Measurements from ENCODE around the gene ACLY.
"Not testable (repeated sequence)": the region's sequence is repeated elsewhere in the genome, so short reads cannot be mapped to it uniquely, and the experiment has no call there.

Gene ACLY

GRCh38 chr17:41835214-41835799, 83.4 kb downstream of the ACLY start:
- peaks cover 6% of the 10 kb centered on the region; the same call in 1 of the 2 replicates for H3K36me3 ChIP-seq (ENCODE audit: insufficient read depth, low read length)
- no peaks in the 10 kb centered on the region for H3K4me1 ChIP-seq (ENCODE audit: insufficient read depth, low read length)
- H3K9me3 ChIP-seq (ENCODE audit: control insufficient read depth, insufficient read depth, low read length) = no peaks in the 10 kb centered on the region
- peak overlapping the region; percentile 53 for H3K9ac ChIP-seq (ENCODE audit: low read depth, low read length)

DNA sequence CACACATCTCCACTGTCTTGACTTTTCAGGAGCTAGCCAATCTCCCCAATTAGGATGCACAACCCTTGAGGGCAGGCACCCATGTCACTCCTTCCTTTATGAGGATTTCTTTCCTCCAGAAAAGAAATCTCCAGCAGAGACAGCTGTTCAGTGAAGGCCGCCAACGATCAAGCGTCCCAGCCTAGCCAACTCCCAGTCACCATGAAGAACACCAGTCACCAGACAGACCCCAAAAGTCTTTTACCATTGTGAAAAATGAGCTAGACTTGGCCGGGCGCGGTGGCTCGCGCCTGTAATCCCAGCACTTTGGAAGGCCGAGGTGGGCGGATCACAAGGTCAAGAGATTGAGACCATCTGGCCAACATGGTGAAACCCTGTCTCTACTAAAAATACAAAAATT, 88.8 kb downstream of the ACLY start:
- H3K9me3 ChIP-seq (ENCODE audit: control insufficient read depth, insufficient read depth, low read length); H3K4me1 ChIP-seq (ENCODE audit: insufficient read depth, low read length): not testable (repeated sequence)
- peaks cover 18% of the 10 kb centered on the region; the same call in 1 of the 2 replicates for H3K36me3 ChIP-seq (ENCODE audit: insufficient read depth, low read length)

GRCh38 chr17:41825175-41825845, 93.4 kb downstream of the ACLY start:
- Histone ChIP-seq H3K4me1 (ENCODE audit: insufficient read depth, low read length) (no peaks in the 10 kb centered on the region), H3K9ac (ENCODE audit: low read depth, low read length) (no peak overlapping the region), H3K36me3 (ENCODE audit: insufficient read depth, low read length) (0 out of 2 replicates have a peak, but pooled peaks cover 12% of the 10 kb centered on the region), H3K9me3 (ENCODE audit: control insufficient read depth, insufficient read depth, low read length) (no peaks in the 10 kb centered on the region)

More for the DNA sequence above, 88.8 kb downstream of the ACLY start:
- H3K9ac ChIP-seq (ENCODE audit: low read depth, low read length) = not testable (repeated sequence)

- Histone ChIP-seq H3K9ac (ENCODE audit: low read depth, low read length) (no peak overlapping the region), H3K4me1 (ENCODE audit: insufficient read depth, low read length) (peaks cover 6% of the 10 kb centered on the region), H3K36me3 (ENCODE audit: insufficient read depth, low read length) (0 out of 2 replicates have a peak, but pooled peaks cover 7% of the 10 kb centered on the region), H3K9me3 (ENCODE audit: control insufficient read depth, insufficient read depth, low read length) (no peaks in the 10 kb centered on the region)
Observed at GRCh38 chr17:41824086-41824485, 94.7 kb downstream of the ACLY start.

DNA sequence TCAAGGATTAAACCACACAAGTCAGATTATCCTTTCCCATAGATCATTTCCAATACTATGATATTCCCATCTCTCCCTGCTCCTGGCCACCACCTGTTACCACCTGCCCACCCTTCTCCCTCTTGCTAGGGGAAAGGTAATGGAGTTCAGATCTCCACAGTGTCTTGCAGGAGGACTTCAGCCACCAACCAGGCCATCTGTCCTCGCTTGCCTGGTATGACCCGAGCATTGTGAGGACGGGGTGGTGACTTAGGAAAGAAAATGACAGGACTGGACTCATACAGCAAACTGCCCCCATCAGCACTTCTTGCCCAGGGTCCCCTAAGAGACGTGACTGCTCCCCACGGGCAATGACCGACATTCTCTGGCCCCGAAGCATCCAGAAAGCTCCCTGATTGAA, 95.2 kb downstream of the ACLY start:
- no peaks in the 10 kb centered on the region for H3K9me3 ChIP-seq (ENCODE audit: control insufficient read depth, insufficient read depth, low read length)
- peaks cover 9% of the 10 kb centered on the region for H3K4me1 ChIP-seq (ENCODE audit: insufficient read depth, low read length)
- H3K36me3 ChIP-seq (ENCODE audit: insufficient read depth, low read length) = 0 out of 2 replicates have a peak, but pooled peaks cover 7% of the 10 kb centered on the region
- no peak overlapping the region for H3K9ac ChIP-seq (ENCODE audit: low read depth, low read length)

GRCh38 chr17:41823141-41823524, 95.6 kb downstream of the ACLY start:
- no peak overlapping the region for H3K9ac ChIP-seq (ENCODE audit: low read depth, low read length)
- H3K9me3 ChIP-seq (ENCODE audit: control insufficient read depth, insufficient read depth, low read length) = no peaks in the 10 kb centered on the region
- peaks cover 9% of the 10 kb centered on the region for H3K4me1 ChIP-seq (ENCODE audit: insufficient read depth, low read length)
- H3K36me3 ChIP-seq (ENCODE audit: insufficient read depth, low read length) = 0 out of 2 replicates have a peak, but pooled peaks cover 7% of the 10 kb centered on the region

DNA sequence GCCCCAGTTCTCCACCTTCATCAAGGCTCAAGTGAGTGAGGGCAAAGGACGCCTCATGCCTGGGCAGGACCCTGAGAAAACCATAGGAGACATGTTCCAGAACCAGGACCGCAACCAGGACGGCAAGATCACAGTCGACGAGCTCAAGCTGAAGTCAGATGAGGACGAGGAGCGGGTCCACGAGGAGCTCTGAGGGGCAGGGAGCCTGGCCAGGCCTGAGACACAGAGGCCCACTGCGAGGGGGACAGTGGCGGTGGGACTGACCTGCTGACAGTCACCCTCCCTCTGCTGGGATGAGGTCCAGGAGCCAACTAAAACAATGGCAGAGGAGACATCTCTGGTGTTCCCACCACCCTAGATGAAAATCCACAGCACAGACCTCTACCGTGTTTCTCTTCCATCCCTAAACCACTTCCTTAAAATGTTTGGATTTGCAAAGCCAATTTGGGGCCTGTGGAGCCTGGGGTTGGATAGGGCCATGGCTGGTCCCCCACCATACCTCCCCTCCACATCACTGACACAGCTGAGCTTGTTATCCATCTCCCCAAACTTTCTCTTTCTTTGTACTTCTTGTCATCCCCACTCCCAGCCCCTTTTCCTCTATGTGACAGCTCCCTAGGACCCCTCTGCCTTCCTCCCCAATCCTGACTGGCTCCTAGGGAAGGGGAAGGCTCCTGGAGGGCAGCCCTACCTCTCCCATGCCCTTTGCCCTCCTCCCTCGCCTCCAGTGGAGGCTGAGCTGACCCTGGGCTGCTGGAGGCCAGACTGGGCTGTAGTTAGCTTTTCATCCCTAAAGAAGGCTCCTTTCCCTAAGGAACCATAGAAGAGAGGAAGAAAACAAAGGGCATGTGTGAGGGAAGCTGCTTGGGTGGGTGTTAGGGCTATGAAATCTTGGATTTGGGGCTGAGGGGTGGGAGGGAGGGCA, 96.3 kb downstream of the ACLY start:
- peaks cover 9% of the 10 kb centered on the region for H3K4me1 ChIP-seq (ENCODE audit: insufficient read depth, low read length)
- H3K9ac ChIP-seq (ENCODE audit: low read depth, low read length) = no peak overlapping the region
- H3K36me3 ChIP-seq (ENCODE audit: insufficient read depth, low read length) = 0 out of 2 replicates have a peak, but pooled peaks cover 3% of the 10 kb centered on the region
- H3K9me3 ChIP-seq (ENCODE audit: control insufficient read depth, insufficient read depth, low read length) = no peaks in the 10 kb centered on the region

DNA sequence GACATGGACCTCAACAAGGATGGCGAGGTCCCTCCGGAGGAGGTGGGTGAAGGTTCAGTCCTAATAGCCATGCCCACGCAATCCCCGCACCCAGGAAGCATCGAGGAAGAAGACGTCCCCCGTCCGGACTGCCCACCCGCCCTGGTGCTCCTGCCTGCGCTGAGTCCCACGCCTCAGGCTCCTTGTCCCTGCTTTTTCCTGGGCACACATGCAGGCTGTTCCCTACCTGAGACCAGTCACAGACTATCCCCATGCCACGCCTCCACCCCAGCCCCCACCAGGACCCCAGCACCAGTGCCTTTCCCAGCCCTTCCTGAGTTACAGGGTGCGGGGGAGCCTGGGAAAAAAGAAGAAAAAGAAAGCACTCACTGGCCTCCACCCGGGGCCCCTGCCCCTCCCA, 97.0 kb downstream of the ACLY start:
- no peaks in the 10 kb centered on the region for H3K36me3 ChIP-seq (ENCODE audit: insufficient read depth, low read length)

DNA sequence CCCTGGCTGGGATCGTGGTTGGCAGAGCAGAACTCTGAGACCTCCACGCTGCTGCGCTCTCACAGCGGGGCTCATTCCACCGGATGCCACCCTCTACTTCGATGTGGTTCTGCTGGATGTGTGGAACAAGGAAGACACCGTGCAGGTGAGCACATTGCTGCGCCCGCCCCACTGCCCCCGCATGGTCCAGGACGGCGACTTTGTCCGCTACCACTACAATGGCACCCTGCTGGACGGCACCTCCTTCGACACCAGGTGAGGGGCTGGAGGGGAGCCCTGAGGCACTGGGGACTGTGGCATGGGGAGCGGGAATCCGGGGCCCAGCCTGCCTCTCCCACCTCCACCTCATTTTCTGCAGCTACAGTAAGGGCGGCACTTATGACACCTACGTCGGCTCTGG, 100.7 kb downstream of the ACLY start:
- peaks cover 9% of the 10 kb centered on the region for H3K4me1 ChIP-seq (ENCODE audit: insufficient read depth, low read length)
- no peaks in the 10 kb centered on the region for H3K36me3 ChIP-seq (ENCODE audit: insufficient read depth, low read length)
- H3K9ac ChIP-seq (ENCODE audit: low read depth, low read length) = no peak overlapping the region
- H3K9me3 ChIP-seq (ENCODE audit: control insufficient read depth, insufficient read depth, low read length) = no peaks in the 10 kb centered on the region

More for the DNA sequence above, 97.0 kb downstream of the ACLY start:
- H3K4me1 ChIP-seq (ENCODE audit: insufficient read depth, low read length) = peaks cover 9% of the 10 kb centered on the region
- H3K9ac ChIP-seq (ENCODE audit: low read depth, low read length) = no peak overlapping the region
- no peaks in the 10 kb centered on the region for H3K9me3 ChIP-seq (ENCODE audit: control insufficient read depth, insufficient read depth, low read length)

Measured in ES-I3 (cell line).